Lower lobe of right lung (tissue), 2 donors: Measurements from ENCODE around the gene PLCB3. TPM values are rescaled to one million over a fixed set of nuclear protein-coding genes. Genes with fewer than 3 reads are reported as not detected.

Experiments
- ATAC-seq, 2 donors: fragments of 200-7000 bp; cut with Tn5 transposase; one replicate each; pipeline ENCODE4 v1.9.1; 2020 to 2022; ENCODE audit warnings: mild to moderate bottlenecking in 2 of 2, moderate library complexity in 2 of 2
- DNase-seq: peaks from one replicate; pipeline ENCODE4 v3.0.0-alpha.2; 2020
- H3K27ac ChIP-seq: fragments of 200-600 bp; one replicate; pipeline ENCODE4 v1.8.0; 2022
- H3K27me3 ChIP-seq: fragments of 200-600 bp; one replicate; pipeline ENCODE4 v1.8.0; 2022; ENCODE audit warnings: low read depth
- H3K36me3 ChIP-seq: fragments of 200-600 bp; one replicate; pipeline ENCODE4 v1.8.0; 2022; ENCODE audit warnings: mild to moderate bottlenecking
- H3K4me1 ChIP-seq: fragments of 200-600 bp; one replicate; pipeline ENCODE4 v1.8.0; 2022
- H3K4me3 ChIP-seq: fragments of 200-600 bp; one replicate; pipeline ENCODE4 v1.8.0; 2022; ENCODE audit warnings: mild to moderate bottlenecking
- H3K9me3 ChIP-seq: fragments of 200-600 bp; one replicate; pipeline ENCODE4 v1.8.0; 2022
- intact Hi-C: fragments of 100-400 bp; cut with DNase I; formaldehyde crosslinking; loops from one replicate; pipeline ENCODE4 v1.11.0; 2022
- long read RNA-seq: library from polyadenylated mRNA; unstranded; transcript quantifications from one replicate; pipeline ENCODE4 v2.0.0, GENCODE V29; 2021
- total RNA-seq: library from RNA; stranded (reverse); fragmentation: NEBNext Ultra II Directional; extraction: Animal tissue kit (Norgen Biotek cat#: 25700); gene quantifications from one replicate; pipeline ENCODE4 v1.2.1, GENCODE V29; 2021
- TF ChIP-seq, protein P1 (sequence below): fragments of 200-600 bp; IDR thresholded peaks from one replicate; pipeline ENCODE4 v1.8.0; 2022; ENCODE audit warnings: antibody characterized with exemption, mild to moderate bottlenecking
- donor health status: DM: no; HTN: yes; CAD: no; lungs with severe emphysema.

The PLCB3 gene
- 31.8 TPM for total RNA-seq
- long read RNA-seq, full-length matches to known transcripts, result 8 of 25 reads
- long read RNA-seq, partial matches to known transcripts, result 16 of 25 reads
- long read RNA-seq, other reads (novel, unspliced or antisense), result 1 of 25 reads

DNA sequence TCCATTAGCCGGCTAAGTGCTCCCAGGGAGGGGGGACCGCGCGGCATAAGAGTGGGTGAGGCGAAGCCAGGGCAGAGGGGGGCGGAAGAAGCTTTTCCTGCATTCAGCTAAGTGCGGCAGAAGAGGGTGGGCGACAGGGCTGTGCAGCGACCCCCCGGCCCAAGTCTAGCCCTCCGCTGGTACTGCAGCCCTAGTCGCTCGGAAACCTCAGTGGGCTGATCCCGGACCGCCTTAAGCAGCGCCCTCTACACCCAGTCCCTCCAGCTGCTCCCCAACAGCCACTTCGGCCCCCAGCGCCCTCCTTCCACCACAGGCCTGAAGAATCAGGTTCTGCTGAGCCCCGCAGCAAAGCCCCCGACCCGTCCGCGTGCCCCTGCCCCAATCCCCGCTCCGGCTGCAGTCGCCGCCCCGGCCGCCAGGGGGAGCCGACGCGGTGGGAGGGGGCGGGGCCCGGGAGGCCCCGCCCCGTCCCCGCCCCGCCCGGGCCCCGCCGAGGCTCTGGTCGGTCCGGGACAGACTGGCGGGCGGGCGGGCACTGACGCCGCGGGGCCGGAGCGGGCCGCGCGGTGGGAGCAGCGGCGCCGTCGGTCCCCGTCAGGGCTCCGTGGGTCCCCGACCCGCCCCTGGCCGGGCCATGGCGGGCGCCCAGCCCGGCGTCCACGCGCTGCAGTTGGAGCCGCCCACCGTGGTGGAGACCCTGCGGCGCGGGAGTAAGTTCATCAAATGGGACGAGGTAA, at the start of gene PLCB3:
Gene PLCB3, plus strand, starts transcription at position 515 of the 737 bp plus-strand sequence. Its CDS starts 120 bp downstream, at position 635.
- ATAC-seq (peak; percentile 78 to 79), DNase-seq (peak; percentile 69)
- Histone ChIP-seq H3K9me3 (no peaks in the 10 kb centered on the region), H3K4me3 (peak within 1 kb of the TSS; percentile 91), H3K27me3 (no peaks in the 10 kb centered on the region), H3K36me3 (peaks cover 20% of the 10 kb centered on the region), H3K27ac (peak within 1 kb of the TSS; percentile 77), H3K4me1 (peaks cover 33% of the 10 kb centered on the region)
- intact Hi-C loops, result no loop called here
- TF ChIP-seq, protein P1, sequence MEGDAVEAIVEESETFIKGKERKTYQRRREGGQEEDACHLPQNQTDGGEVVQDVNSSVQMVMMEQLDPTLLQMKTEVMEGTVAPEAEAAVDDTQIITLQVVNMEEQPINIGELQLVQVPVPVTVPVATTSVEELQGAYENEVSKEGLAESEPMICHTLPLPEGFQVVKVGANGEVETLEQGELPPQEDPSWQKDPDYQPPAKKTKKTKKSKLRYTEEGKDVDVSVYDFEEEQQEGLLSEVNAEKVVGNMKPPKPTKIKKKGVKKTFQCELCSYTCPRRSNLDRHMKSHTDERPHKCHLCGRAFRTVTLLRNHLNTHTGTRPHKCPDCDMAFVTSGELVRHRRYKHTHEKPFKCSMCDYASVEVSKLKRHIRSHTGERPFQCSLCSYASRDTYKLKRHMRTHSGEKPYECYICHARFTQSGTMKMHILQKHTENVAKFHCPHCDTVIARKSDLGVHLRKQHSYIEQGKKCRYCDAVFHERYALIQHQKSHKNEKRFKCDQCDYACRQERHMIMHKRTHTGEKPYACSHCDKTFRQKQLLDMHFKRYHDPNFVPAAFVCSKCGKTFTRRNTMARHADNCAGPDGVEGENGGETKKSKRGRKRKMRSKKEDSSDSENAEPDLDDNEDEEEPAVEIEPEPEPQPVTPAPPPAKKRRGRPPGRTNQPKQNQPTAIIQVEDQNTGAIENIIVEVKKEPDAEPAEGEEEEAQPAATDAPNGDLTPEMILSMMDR, result peak; percentile 73

DNA sequence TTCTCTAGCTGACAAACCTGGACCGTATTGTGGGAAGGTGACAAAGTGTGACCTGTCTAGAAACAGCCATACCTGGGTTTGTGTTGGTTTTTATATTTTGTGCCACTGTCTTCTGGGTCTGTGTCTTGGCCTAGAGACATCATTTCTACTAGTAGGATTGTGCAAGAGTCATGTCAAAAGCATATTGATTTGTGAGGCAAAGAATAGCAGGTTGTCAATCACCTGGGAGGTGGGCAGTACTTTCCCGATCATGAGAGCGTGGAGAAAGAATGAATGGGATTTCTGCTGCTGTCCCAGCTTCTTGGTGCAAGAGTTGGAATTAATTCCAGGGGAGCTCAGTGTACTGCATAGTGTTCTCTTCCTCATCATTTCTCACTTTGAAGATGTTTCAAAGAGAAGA, 49.8 kb upstream of the PLCB3 start:
- peaks cover 25% of the 10 kb centered on the region for H3K4me1 ChIP-seq
- H3K4me3 ChIP-seq, result no peak overlapping the region
- no peak for DNase-seq
- intact Hi-C loops, result no loop called here
- H3K36me3 ChIP-seq, result peaks cover 86% of the 10 kb centered on the region
- H3K27ac ChIP-seq, result no peak overlapping the region
- ATAC-seq, result no peak
- no peaks in the 10 kb centered on the region for H3K9me3 ChIP-seq
- no peaks in the 10 kb centered on the region for H3K27me3 ChIP-seq
- TF ChIP-seq, protein P1, result no peak

DNA sequence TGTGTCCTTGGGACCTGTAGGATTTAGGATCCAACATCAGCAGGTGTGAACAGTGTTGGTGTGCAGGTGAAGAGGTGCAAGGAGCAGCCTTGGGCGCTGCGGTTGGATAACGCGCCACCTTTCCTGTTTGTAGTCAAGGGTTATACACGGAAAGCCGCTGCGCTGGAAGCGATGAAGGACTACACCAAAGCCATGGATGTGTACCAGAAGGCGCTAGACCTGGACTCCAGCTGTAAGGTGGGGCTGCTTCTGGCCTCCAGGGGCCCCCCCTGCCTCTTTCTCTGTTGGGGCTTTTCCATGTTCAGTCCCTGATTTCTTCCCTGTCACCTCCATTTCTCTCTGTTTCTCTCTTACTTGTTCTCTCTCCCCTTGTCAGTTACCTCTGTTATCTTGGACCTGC, 48.3 kb upstream of the PLCB3 start:
- H3K27ac ChIP-seq, result no peak overlapping the region
- no peaks in the 10 kb centered on the region for H3K9me3 ChIP-seq
- TF ChIP-seq, protein P1, result no peak
- H3K36me3 ChIP-seq, result peaks cover 71% of the 10 kb centered on the region
- no peak overlapping the region for H3K4me3 ChIP-seq
- intact Hi-C loops, result no loop called here
- H3K4me1 ChIP-seq, result peaks cover 39% of the 10 kb centered on the region
- ATAC-seq, result no peak
- DNase-seq, result no peak
- H3K27me3 ChIP-seq, result no peaks in the 10 kb centered on the region

DNA sequence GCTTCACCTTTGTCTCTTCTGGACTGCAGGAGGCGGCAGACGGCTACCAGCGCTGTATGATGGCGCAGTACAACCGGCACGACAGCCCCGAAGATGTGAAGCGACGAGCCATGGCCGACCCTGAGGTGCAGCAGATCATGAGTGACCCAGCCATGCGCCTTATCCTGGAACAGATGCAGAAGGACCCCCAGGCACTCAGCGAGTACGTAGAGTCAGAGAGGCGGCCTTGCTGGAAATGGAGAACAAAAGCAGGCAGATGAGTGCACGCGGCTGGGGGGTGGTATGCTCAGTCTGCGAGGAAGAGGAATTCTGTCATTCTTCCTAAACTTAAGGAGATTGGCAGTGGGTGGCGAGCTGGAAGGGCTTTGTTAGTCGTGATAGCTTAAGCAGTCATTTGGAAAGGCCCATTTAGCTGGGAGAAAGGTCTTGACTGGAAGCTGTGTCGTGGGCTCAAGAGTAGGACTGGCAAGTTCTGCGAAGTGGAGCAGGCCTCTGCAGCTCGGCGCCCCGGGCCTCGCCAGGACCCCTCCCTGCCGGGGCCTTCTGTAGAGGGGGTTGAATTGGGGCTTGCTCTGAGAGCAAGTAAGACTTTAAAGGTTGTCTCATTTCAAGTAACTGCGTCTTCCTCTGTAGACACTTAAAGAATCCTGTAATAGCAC, 47.8 kb upstream of the PLCB3 start:
- TF ChIP-seq, protein P1, result no peak
- Histone ChIP-seq H3K36me3 (peaks cover 66% of the 10 kb centered on the region), H3K4me3 (no peak overlapping the region), H3K4me1 (peaks cover 44% of the 10 kb centered on the region), H3K27me3 (no peaks in the 10 kb centered on the region), H3K27ac (no peak overlapping the region), H3K9me3 (no peaks in the 10 kb centered on the region)
- ATAC-seq (no peak), DNase-seq (no peak)
- intact Hi-C loops, result no loop called here

DNA sequence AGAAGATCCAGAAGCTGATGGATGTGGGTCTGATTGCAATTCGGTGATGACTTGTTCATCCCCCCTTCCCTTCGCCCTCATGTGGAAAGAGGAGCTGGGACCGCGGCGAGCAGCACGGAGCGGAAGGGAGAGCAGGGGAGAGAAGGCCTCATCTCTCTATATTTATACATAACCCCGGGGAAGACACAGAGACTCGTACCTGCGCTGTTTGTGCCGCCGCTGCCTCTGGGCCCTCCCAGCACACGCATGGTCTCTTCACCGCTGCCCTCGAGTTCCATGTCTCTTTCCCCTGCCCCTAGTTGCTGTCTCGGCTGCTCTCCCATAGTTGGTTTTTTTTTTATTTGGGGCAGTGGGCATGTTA, 47.3 kb upstream of the PLCB3 start:
- H3K9me3 ChIP-seq, result no peaks in the 10 kb centered on the region
- no peak overlapping the region for H3K4me3 ChIP-seq
- TF ChIP-seq, protein P1, result no peak
- ATAC-seq (no peak), DNase-seq (no peak)
- no peak overlapping the region for H3K27ac ChIP-seq
- peaks cover 61% of the 10 kb centered on the region for H3K36me3 ChIP-seq
- intact Hi-C loops, result no loop called here
- no peaks in the 10 kb centered on the region for H3K27me3 ChIP-seq
- H3K4me1 ChIP-seq, result peaks cover 49% of the 10 kb centered on the region
